ENCODE results near the gene TPP1. TPM values are rescaled to one million over a fixed set of nuclear protein-coding genes. Genes with fewer than 3 reads are reported as not detected.
A peak's percentile ranks its signal among the peaks of the same experiment; 100 is the strongest.

Gene TPP1
- 72.0 TPM for total RNA-seq
- long read RNA-seq, transcript TPP1-201 (13 exons, 3,560 nt): major isoform, 16 of 37 reads
- long read RNA-seq, partial matches to known transcripts: 11 of 37 reads
- long read RNA-seq, other reads (novel, unspliced or antisense): 7 of 37 reads

GRCh38 chr11:6619004-6619745 lies at the start of gene TPP1:
Gene TPP1 (minus strand): TSS chr11:6619422. CDS start chr11:6619400, 22 bp downstream.
- intact Hi-C loops (cut with DNase I): no loop called here

GRCh38 chr11:6667733-6668374 lies 48.6 kb upstream of the TPP1 start:
- no peak for DNase-seq (ENCODE audit: low spot score)
- intact Hi-C loops (cut with DNase I): no loop called here

More at GRCh38 chr11:6619004-6619745, at the start of gene TPP1:
- peak; percentile 94 for DNase-seq (ENCODE audit: low spot score)

GRCh38 chr11:6666302-6667183 lies 47.3 kb upstream of the TPP1 start:
- DNase-seq (ENCODE audit: low spot score): no peak
- intact Hi-C loops (cut with DNase I): no loop called here

GRCh38 chr11:6664551-6664950 lies 45.3 kb upstream of the TPP1 start:
- intact Hi-C loops (cut with DNase I): no loop called here
- DNase-seq (ENCODE audit: low spot score): no peak

- intact Hi-C loops (cut with DNase I): no loop called here
- no peak for DNase-seq (ENCODE audit: low spot score)
These were observed 44.7 kb upstream of the TPP1 start for GRCh38 chr11:6663794-6664469.

- intact Hi-C loops (cut with DNase I): no loop called here
- no peak for DNase-seq (ENCODE audit: low spot score)
These were observed 41.5 kb upstream of the TPP1 start for GRCh38 chr11:6660712-6661111.

GRCh38 chr11:6658647-6659046 lies 39.4 kb upstream of the TPP1 start:
- intact Hi-C loops (cut with DNase I): no loop called here
- DNase-seq (ENCODE audit: low spot score): no peak

- intact Hi-C loops (cut with DNase I): no loop called here
These were observed 38.1 kb upstream of the TPP1 start for GRCh38 chr11:6657346-6657745.

GRCh38 chr11:6656936-6657335 lies 37.7 kb upstream of the TPP1 start:
- intact Hi-C loops (cut with DNase I): no loop called here
- no peak for DNase-seq (ENCODE audit: low spot score)

More at GRCh38 chr11:6657346-6657745, 38.1 kb upstream of the TPP1 start:
- DNase-seq (ENCODE audit: low spot score): no peak

GRCh38 chr11:6656584-6656915 lies 37.3 kb upstream of the TPP1 start:
- DNase-seq (ENCODE audit: low spot score): no peak
- intact Hi-C loops (cut with DNase I): no loop called here

- DNase-seq (ENCODE audit: low spot score): no peak
- intact Hi-C loops (cut with DNase I): no loop called here
These were observed 36.8 kb upstream of the TPP1 start, which contains the start of gene DCHS1 for GRCh38 chr11:6655790-6656583. Gene DCHS1 (minus strand): TSS chr11:6655809. CDS start chr11:6641613, 14,196 bp downstream.

GRCh38 chr11:6655020-6655789 lies 36.0 kb upstream of the TPP1 start:
- no peak for DNase-seq (ENCODE audit: low spot score)
- intact Hi-C loops (cut with DNase I): no loop called here

GRCh38 chr11:6654281-6655019 lies 35.2 kb upstream of the TPP1 start:
- intact Hi-C loops (cut with DNase I): no loop called here
- DNase-seq (ENCODE audit: low spot score): no peak

- DNase-seq (ENCODE audit: low spot score): no peak
- intact Hi-C loops (cut with DNase I): no loop called here
These were observed 34.4 kb upstream of the TPP1 start for GRCh38 chr11:6653656-6654055.

GRCh38 chr11:6653097-6653496 lies 33.9 kb upstream of the TPP1 start:
- no peak for DNase-seq (ENCODE audit: low spot score)

GRCh38 chr11:6652182-6652581 lies 33.0 kb upstream of the TPP1 start:
- no peak for DNase-seq (ENCODE audit: low spot score)
- intact Hi-C loops (cut with DNase I): no loop called here

More at GRCh38 chr11:6653097-6653496, 33.9 kb upstream of the TPP1 start:
- intact Hi-C loops (cut with DNase I): no loop called here

GRCh38 chr11:6650980-6651379 lies 31.8 kb upstream of the TPP1 start:
- DNase-seq (ENCODE audit: low spot score): no peak
- intact Hi-C loops (cut with DNase I): no loop called here
